ENCODE results near the gene ANKRD9. TPM values are rescaled to one million over a fixed set of nuclear protein-coding genes. Genes with fewer than 3 reads are reported as not detected.

ANKRD9 gene
- total and polyA plus RNA-seq, 10 of the 15 experiments (the other 5 are each of a cell fraction or from before 2014, with no cell fraction given) = 0.03 to 3.6 (median 0.49) TPM

GRCh38 chr14:102539544-102540314 lies 30.2 kb upstream of the ANKRD9 start:
- Histone ChIP-seq H4K20me1 (ENCODE audit: control insufficient read depth, insufficient read depth) (no peaks in the 10 kb centered on the region; the same call in 1 of the 2 replicates), H3K4me1 (ENCODE audit: control insufficient read depth, insufficient read depth, low read length) (no peaks in the 10 kb centered on the region), H3K9ac (ENCODE audit: control insufficient read depth, insufficient read depth, low read length) (no peak overlapping the region), H3K4me3 (no peak overlapping the region), H3K27ac (ENCODE audit: control insufficient read depth, insufficient read depth) (no peak overlapping the region), H3K9me3 (replicated peaks; ENCODE audit: control insufficient read depth, insufficient read depth, low read length) (no peaks in the 10 kb centered on the region; the same call in 2 of the 3 replicates), H3K36me3 (ENCODE audit: control insufficient read depth in 2 of 2, insufficient read depth in 2 of 2, low read length in 1 of 2) (no peaks in the 10 kb centered on the region), H3K4me2 (ENCODE audit: control insufficient read depth, insufficient read depth) (no peak overlapping the region), H2AFZ (ENCODE audit: control insufficient read depth, low read depth, low read length) (no peak overlapping the region), H3K79me2 (ENCODE audit: control insufficient read depth, insufficient read depth, low read length) (no peaks in the 10 kb centered on the region), H3K27me3 (replicated peaks in 1 of 2; ENCODE audit: control insufficient read depth in 2 of 2, insufficient read depth in 2 of 2, low read length in 1 of 2) (peaks cover 8 to 9% of the 10 kb centered on the region in 2 experiments; a peak in 3 of 4 replicates)
- ATAC-seq (no peak), FAIRE-seq (no peak), DNase-seq (ENCODE audit: low read depth, low spot score) (no peak)
- SMC1A ChIA-PET (ENCODE audit: uncharacterized antibody, unreplicated experiment) = no interaction called here
- RAD21 ChIA-PET (ENCODE audit: unreplicated experiment) = no interaction called here
- 49% methylated on average over 13 of the region's 17 CpGs for WGBS (ENCODE audit: insufficient coverage, insufficient replicate concordance, low lambda C conversion rate, missing lambda C conversion rate)
- TF ChIP-seq BHLHE40 (IDR thresholded peaks at IDR 0.05; ENCODE audit: borderline replicate concordance in 1 of 2, low read depth in 2 of 2, low read length in 1 of 2) = no peak
- TF ChIP-seq ZBED1 (IDR thresholded peaks at IDR 0.05; ENCODE audit: borderline replicate concordance) = no peak
- TF ChIP-seq SMAD1 (IDR thresholded peaks at IDR 0.05; ENCODE audit: low read depth, partially characterized antibody) = no peak
- no peak for TF ChIP-seq RAD21 (IDR thresholded peaks at IDR 0.05; ENCODE audit: insufficient read depth, low read depth, low read length)
- no peak for TF ChIP-seq MLLT1 (IDR thresholded peaks at IDR 0.05)
- no peak for TF ChIP-seq RELB (IDR thresholded peaks at IDR 0.05; ENCODE audit: low read depth)
- no peak for TF ChIP-seq IKZF2 (IDR thresholded peaks at IDR 0.05)
- no peak for TF ChIP-seq BACH1 (IDR thresholded peaks at IDR 0.05; ENCODE audit: borderline replicate concordance)
- no peak for TF ChIP-seq NR2C2 (IDR thresholded peaks at IDR 0.05; ENCODE audit: borderline replicate concordance, control insufficient read depth, insufficient read length, low read depth)
- no peak for TF ChIP-seq ATF7 (IDR thresholded peaks at IDR 0.05; ENCODE audit: low read depth)
- no peak for TF ChIP-seq MYC (IDR thresholded peaks at IDR 0.05; ENCODE audit: insufficient read depth, insufficient read length, insufficient replicate concordance, low read length, severe bottlenecking)
- no peak for TF ChIP-seq JUND (IDR thresholded peaks at IDR 0.05; ENCODE audit: low read depth, low read length)
- no peak for TF ChIP-seq ZBTB11 (CRISPR knock-in tag; IDR thresholded peaks at IDR 0.05)
- no peak for TF ChIP-seq EP300 (IDR thresholded peaks at IDR 0.05; ENCODE audit: borderline replicate concordance in 1 of 2, control insufficient read depth in 1 of 2, low read depth in 2 of 2, low read length in 2 of 2)
- no peak for TF ChIP-seq HDAC2 (IDR thresholded peaks at IDR 0.05)
- no peak for TF ChIP-seq NBN (IDR thresholded peaks at IDR 0.05)
- POLR2A ChIA-PET = no interaction called here
- intact Hi-C loops (cut with micrococcal nuclease; ENCODE audit: unreplicated experiment) = no loop called here
- BruUV-seq (replicated peaks) = no TSS peak
- in situ Hi-C loops (cut with MboI) = no loop called here
- CTCF ChIA-PET = no interaction called here

All from GM12878 (cell line).